IPS DF 19.7 (cell line): ENCODE results near the gene ACCSL.

ENCODE experiments used
- DNase-seq: peaks from one replicate; pipeline ENCODE4 v3.0.0-alpha.2; 2013; ENCODE audit warnings: low read depth, low spot score

ACCSL gene

DNA sequence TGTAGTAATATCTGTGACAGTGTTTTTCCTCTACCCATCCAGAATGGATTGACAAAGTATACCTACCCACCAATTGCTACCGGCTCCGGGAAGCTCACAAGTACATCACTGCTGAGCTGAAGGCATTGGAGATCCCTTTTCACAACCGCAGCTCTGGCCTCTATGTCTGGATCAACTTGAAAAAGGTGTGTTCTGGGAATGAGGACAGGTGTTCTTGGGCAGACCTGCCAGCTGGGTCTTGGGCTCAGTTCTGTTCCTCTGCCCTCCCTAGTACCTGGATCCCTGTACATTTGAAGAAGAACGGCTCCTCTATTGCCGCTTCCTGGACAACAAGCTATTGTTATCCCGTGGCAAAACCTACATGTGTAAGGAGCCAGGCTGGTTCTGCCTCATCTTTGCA, 10.5 kb downstream of the ACCSL start:
- no peak for DNase-seq

DNA sequence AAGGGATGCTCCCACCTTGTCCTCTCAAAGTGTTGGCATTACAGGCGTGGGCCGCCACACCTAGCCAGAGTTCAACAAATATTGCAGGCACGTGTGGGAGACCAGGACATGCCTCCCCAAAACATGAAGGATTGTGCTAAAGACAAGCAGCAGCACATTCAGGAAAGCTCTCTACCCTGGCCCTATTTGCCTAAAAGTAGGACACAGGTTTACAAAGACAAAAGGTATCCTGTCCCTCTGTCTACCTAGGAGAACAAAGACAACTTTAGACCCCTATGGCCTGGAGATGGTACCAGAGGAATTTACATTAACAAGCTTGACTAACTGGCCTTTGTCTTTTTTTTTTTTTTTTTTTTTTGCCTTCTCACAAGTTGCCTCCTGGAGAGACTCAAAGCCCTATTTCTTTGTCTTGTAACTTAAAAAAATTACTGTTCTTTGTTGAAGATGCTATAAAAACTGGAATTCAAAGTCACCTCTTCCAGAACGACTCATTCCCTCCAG, 17.4 kb downstream of the ACCSL start:
- peak; percentile 60 for DNase-seq

DNA sequence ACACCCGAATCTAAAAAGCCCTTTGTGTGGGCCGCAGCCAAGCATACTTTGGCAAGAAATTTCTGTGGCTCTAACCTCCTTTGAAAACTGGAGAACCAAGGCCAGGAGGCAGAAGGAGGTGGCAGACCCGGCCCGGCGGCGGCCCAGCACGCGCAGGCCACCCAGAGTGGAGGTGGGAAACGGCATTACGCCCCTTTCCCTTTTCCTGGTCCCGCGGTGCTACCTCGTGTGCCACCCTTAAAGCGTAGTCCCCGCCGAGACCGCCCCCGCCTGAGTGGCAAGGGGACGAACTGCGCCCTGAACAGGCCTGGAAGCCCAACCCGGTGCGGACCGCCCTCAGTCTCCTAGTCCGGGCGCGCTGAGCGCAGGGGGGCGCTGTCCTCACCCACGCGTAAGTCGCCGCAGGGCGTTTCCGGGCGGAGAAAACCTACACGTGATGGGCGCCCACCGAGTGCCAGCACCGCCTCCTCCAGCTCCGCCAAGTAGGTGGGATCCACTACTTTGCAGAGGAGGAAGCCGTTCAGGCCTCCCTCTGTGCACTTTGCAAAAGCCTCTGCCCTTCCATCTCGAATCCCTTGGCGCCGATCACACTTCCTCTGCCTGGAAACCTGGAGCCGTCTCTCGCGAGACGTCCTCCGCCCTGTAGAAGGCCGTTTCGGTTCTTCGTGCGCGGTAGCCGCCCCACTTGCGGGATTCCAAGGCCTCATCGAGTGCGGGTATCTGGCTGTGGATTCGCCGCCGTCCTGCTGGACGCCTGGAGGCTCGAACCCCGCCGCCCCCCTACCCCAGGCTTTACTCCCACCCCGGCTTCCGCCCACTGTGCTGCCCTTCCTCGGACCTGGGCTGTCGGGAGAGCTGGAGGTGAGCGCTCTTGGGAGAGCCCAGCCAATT, 18.3 kb downstream of the ACCSL start, which contains the start of gene ACCS:
Gene ACCS (plus strand): TSS at position 430 of the 891 bp plus-strand sequence. CDS start 1,358 bp downstream, outside the sequence.
- peak; percentile 56 for DNase-seq

DNA sequence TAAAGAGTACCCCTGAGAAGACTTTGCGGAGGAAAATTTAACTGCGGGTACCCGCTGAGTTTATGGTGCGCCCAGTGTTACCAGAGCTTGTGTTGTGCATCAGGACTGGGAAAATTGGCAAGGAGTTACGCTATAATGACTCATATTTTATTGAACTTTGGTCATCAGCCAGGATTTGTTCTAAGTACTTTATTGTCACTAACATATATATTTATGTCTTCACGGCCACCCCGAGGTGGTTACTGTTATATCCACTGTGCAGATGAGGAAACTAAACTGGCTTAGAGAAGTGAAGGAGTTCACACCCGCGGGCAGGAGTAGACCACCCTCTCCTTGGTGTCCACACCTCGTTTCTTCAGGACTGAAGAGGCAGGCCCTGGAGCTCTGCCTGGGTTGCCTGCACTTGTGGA, 19.0 kb downstream of the ACCSL start:
- no peak for DNase-seq

DNA sequence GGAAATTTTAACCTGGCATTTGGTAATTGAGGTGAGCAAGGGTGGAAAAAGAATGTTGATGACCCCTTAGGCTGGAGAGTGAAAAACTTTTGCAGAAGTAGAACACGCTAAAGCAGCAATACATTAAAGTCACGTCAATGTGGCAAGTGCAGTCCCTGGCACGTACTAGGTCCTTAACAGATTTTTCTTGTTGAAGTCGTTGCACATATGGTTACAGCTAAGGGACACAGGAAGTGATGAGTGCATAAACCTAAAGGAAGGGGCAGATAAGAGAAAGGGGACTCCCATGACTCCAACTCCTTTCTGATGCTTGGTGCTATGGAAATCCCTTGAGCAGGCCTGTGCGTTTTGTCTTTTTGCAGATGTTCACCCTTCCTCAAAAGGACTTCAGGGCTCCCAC, 19.5 kb downstream of the ACCSL start:
- DNase-seq, result no peak

DNA sequence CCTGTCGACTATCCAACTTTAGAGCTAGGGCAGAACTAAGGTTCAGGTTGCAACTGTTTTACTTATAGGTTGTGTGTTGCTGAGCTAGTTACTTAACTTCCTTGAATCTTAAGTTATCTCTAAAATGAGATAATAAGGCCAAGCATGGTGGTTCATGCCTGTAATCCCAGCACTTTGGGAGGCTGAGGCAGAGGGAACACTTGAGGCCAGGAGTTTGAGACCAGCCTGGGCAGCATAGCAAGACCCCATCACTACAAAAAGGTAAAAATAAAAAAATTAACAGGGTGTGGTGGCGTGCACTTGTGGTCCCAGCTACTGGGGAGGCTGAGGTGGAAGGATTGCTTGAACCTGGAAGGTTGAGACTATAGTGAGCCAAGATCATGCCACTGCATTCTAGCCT, 20.4 kb downstream of the ACCSL start:
- no peak for DNase-seq

DNA sequence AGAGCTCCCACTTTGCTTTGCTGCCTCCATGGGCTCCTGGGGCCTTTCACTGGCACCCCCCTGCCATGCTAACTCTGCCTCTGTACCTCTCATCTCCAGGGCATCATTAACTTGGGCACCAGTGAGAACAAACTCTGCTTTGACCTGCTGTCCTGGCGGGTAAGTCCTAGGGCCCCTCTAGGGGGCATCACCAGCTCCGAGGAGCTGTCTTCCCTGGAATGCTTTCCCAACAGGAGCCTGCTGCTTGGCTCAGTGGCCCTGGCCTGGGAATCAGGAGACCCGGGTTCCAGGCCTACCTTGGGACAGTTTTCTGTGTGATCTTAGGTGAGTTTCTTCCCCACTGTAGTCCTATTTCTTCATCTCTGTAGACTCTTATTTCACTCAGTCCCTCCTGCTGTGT, 23.4 kb downstream of the ACCSL start:
- DNase-seq, result no peak

DNA sequence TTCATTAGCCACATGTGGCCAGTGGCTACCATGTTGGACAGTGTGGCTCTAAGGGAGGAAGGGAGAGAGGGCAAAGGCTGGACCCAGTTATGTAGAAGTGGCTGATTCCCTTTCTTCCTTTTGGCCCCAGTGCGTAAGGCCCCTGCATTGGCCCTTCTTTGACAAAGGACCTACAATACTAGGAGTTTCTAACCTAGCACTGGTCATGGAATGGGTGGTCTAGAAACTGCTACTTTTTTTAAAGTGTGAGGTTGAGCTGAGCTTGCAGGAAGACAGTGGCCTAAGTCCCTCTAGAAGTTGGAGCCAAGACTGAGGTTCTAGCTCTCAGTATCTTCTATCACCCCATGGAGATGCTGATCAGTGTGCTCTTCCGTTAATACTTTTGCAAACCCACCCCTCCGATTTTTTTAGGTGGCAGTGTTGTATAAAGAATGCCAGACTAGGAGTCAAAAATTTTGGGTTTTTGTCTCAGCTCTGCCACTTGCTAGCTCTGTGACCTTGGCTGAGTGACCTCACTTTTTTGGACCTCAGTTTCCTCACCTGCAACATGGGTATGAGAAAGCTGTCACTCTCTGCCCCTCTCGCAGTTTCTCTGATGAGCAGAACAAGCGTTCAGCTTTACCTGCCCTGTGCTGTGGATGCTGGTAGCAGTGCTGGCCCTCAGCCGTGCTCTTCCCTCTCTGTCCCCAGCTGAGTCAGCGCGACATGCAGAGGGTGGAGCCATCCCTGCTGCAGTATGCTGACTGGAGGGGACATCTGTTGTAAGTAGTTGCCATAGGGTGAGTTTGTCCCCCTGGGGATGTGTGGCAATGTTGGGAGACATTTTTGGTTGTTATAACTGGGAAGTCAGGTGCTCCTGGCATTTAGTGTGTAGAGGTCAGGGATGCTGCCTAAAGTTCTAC, 25.2 kb downstream of the ACCSL start:
- DNase-seq, result no peak

DNA sequence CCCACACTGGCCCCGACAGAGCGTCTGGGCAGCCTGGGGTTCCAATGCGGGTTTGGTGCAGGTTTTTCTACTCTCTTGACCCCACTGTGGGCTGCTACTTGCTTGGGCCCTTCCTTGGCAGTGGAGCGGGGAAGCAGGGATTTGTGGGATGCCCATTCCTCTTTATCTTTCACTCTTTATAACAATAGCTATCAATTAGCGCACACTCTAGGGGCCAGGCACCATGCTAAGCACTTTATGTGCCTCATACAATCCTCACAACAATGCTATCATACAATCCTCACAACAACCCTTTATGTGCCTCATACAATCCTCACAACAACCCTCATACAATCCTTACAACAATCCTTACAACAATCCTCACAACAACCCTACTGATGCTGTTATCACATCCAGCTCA, 31.0 kb downstream of the ACCSL start:
- DNase-seq, result no peak

DNA sequence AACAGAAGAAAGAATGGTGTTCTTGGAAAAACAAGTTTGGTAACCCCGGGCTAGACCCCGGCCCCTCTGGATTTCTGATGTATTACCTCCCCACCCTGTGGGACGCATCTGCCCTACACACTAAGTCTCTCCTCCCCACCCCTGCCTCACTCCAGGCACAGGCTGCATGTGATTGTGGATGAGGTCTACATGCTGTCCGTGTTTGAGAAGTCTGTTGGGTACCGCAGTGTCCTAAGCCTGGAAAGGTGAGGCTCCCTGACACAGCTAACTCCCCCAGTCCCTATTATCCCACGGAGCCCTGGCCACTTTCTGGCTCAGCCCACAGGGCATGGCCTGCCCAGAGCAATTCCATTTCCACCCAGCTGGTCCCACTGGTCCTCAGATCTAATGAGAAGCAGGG, 31.6 kb downstream of the ACCSL start:
- DNase-seq, result no peak

DNA sequence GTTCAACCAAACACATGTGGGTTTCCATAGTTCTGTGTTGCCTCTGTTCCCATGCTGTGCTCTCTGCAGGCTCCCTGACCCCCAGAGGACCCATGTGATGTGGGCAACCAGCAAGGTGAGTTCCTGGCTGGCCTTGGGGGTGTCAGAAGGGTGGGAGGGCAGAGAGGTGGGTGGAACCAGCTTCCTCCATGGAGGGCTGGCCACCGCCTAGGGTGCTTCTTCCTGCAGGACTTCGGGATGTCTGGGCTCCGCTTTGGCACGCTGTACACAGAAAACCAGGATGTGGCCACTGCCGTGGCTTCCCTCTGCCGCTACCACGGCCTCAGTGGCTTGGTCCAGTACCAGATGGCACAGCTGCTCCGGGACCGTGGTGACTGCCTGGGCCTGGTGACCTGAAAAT, 33.2 kb downstream of the ACCSL start:
- DNase-seq, result no peak

DNA sequence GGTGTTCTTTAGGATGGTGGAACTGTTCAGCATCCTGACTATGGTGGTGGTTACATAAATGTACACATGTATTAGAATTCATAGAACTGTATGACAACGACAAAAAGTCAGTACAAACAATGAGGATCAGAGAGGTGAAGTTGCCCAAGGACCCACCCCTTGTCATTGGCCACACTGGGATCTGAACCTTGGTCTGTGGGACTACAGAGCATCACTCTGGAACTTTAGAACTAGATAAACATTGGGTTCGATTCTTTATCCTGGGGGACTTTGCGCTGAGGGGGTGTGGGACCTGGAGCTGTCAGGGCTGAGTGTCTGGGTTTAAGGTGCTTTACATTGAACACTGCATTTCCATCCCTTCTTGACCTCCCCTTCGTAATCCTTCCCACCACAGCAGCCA, 34.9 kb downstream of the ACCSL start:
- DNase-seq, result no peak

DNA sequence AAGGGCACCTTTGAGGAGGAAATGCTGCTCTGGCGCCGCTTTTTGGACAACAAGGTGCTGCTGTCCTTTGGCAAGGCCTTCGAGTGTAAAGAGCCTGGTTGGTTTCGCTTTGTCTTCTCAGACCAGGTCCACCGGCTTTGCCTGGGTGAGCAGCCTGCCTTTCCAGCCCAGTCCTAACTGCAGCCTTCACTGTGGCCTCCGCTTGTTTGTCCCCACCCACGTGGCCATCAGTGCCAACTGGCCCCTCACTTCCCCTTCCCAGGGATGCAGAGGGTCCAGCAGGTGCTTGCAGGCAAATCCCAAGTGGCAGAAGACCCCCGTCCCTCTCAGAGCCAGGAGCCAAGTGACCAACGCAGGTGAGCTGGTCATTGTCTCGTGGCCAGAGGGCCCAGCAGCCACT, 35.7 kb downstream of the ACCSL start:
- no peak for DNase-seq

DNA sequence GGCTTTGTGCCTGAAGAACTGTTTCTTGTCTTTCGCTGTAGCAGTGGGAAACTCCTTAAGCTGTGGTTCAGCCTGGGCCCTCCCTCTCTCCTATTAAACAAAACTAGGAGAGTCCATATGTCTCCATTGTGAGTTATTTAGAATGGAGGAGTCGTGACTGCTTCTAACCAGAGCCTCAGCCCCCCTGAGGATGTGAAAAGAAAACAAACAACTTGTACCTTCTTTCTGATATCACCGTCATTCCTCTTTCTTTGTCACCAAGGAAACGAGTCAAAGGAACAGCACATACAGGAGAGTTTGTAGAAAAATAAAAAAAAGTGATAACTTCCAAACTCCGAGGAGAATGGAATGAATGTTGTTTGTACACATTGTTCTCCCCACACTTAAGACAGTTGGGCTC, 36.1 kb downstream of the ACCSL start:
- no peak for DNase-seq

DNA sequence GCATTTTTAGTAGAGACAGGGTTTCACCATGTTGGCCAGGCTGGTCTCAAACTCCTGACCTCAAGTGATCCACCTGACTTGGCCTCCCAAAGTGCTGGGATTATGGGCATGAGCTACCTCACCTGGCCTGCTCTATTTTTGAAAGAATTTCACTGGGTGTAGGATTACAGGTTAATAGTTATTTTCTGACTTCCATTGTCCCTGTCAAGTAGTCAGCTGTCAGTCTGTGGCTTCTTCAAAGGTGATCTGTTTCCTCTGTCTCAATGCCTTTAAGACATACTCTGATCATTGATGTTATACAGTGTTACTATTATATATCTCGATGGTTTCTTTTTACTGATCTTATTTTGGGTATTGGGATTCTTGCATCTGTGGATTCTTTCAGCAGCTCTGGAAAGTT, 37.5 kb downstream of the ACCSL start:
- no peak for DNase-seq

DNA sequence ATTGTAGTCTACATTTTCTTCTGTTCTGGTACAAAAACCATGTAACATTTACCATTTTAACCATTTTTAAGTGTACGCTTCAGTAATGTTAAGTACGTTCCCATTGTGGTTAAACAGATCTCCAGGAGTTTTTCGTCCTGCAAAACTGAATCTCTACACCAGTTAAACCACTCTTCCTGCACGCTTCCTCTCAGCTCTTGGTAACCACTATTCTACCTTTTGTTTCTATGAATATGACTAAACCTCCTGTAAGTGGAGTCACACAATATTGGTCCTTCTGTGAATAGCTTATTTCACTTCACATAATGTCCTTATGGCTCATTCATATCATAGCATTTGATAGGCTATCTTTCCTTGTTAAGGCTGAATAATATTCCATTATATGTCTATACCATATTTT, 40.6 kb downstream of the ACCSL start:
- DNase-seq, result no peak

DNA sequence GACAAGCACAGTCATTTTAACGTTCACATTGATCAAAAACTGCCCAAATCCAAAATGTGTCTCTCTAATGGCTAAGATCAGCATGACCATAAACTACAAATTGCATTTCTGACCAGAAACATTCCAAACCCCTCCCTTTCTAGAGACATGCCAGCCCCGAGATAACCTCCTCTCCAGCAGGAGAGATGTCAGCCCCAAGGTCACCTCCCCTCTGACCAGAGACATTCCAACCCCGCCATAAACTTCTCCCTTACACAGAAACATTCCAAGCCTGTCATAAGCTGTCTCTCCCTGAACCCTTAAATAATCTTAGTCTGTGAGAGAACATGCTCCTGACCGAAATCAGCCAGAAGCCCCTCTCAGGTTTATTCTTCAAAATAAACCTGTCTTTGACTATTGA, 41.1 kb downstream of the ACCSL start:
- DNase-seq, result no peak

DNA sequence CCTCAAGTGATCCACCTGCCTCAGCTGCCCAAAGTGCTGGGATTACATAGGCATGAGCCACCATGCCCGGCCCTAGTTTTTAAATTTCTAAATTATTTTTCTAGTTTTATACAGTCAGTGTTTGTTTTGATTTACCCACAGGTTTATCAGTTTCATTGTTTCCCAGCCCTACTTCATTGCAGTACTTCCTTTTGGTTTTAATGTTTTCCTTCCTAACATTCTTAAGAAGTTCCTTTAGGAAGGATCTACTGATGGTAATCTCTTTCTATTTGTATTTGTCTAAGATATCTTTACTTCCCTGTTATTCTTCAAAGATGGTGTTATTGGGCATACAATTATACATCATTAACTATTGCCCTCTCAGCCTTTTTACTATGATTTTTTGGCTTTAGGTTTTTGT, 42.8 kb downstream of the ACCSL start:
- no peak for DNase-seq

DNA sequence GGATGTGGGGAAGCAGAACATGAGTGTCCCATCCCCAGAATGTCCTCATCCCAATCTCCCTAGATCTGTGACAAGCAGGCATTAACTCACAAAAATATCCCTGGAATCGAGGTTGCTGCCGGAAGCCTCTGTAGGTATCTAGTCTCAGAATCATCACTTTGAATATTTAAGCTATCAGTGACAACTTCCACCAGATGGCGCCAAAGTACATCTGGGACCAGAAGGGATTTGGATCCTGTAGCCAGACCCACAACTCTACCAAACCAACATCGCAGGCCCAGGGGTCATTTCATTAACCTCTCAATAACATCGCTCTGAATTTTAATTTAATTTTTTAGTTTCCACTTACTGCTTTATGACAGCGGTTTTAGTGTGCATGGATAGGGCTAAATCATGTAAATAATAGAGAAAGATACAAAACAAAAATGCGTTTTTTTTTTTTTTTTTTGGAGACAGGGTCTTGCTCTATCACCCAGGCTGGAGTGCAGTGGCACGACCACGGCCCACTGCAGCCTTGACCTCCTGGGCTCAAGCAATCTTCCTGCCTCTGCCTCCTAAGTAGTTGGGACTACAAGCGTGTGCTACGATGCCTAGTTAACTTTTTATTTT, 46.6 kb downstream of the ACCSL start:
- peak; percentile 48 for DNase-seq

DNA sequence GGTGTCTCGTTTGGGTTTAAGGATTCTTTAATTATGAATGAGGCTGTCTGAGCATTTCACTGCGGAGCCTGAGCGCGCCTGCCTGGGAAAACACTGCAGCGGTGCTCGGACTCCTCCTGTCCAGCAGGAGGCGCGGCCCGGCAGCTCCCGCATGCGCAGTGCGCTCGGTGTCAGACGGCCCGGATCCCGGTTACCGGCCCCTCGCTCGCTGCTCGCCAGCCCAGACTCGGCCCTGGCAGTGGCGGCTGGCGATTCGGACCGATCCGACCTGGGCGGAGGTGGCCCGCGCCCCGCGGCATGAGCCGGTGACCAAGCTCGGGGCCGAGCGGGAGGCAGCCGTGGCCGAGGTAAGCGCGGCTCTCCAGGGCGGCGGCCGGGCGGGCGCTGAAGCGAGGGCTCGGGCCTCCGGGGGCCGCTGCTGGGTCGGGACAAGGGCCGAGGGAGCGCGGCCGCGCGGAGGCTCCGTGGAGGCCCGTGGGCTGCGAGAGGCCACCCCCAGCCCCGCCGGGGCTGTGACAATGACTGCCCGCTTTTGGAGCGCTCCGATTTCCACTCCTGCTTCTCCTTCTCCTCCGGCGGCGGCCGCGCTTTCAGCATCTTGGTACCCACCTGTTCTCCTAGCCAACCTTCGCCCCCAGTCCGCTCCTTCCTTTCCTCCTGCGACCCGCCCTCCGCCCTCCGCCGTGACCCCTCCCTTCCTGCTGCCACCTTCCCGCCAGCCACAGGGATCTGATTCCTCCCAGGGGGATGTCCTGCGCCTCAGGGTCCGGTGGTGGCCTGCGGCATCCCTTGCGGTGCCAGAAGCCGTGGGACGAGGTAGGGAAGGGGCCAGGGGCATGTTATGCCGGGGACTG, 48.0 kb downstream of the ACCSL start, which contains the start of gene EXT2:
Gene EXT2 (plus strand): TSS at position 173 of the 854 bp plus-strand sequence. CDS start 12,035 bp downstream, outside the sequence.
- DNase-seq, result no peak
